Lung (tissue), 12 donors: ENCODE measurements around the gene LIPG. TPM values are rescaled to one million over a fixed set of nuclear protein-coding genes. Genes with fewer than 3 reads are reported as not detected.

ENCODE experiments used
- ATAC-seq: fragments of 200-7000 bp; cut with Tn5 transposase; one replicate; pipeline ENCODE4 v1.9.1; 2020; ENCODE audit warnings: moderate number of reproducible peaks; ENCODE audit not compliant: insufficient read depth, low FRiP score
- DNase-seq, 3 donors: peaks; one replicate each; pipeline ENCODE4 v3.0.0-alpha.2; 2013 to 2017
- H3K27ac ChIP-seq, 2 donors: one replicate each; pipeline ENCODE4 v1.5.1; 2013; ENCODE audit warnings: mild to moderate bottlenecking in 2 of 2, moderate library complexity in 2 of 2, control low read depth in 1 of 2, inconsistent platforms in 1 of 2, low read depth in 1 of 2, low read length in 1 of 2
- H3K27me3 ChIP-seq, 3 donors: one replicate each; pipeline ENCODE4 v1.5.1; 2013; ENCODE audit warnings: low read length in 2 of 3; ENCODE audit not compliant: control insufficient read depth in 3 of 3, insufficient read depth in 3 of 3
- H3K36me3 ChIP-seq, 4 donors: one replicate each; pipeline ENCODE4 v1.5.1; 2013; ENCODE audit warnings: low read length in 4 of 4, mild to moderate bottlenecking in 1 of 4, moderate library complexity in 1 of 4; ENCODE audit not compliant: control insufficient read depth in 4 of 4, insufficient read depth in 4 of 4
- H3K4me1 ChIP-seq, 5 donors: one replicate each; pipeline ENCODE4 v1.5.1; 2013; ENCODE audit warnings: low read length in 5 of 5, mild to moderate bottlenecking in 2 of 5, moderate library complexity in 1 of 5; ENCODE audit not compliant: control insufficient read depth in 5 of 5, insufficient read depth in 5 of 5
- H3K4me3 ChIP-seq: one replicate; pipeline ENCODE4 v1.5.1; 2013; ENCODE audit warnings: mild to moderate bottlenecking, control low read depth, moderate library complexity
- H3K9ac ChIP-seq, 2 donors: one replicate each; pipeline ENCODE4 v1.5.1; 2013; ENCODE audit warnings: low read length in 2 of 2, control low read depth in 1 of 2; ENCODE audit not compliant: insufficient read depth in 1 of 2
- H3K9me3 ChIP-seq, 4 donors: one replicate each; pipeline ENCODE4 v1.5.1; 2013; ENCODE audit warnings: low read length in 3 of 4, mild to moderate bottlenecking in 1 of 4, moderate library complexity in 1 of 4; ENCODE audit not compliant: control insufficient read depth in 4 of 4, insufficient read depth in 3 of 4
- WGBS, 2 donors: extraction: QIAGEN DNeasy Blood & Tissue Kit; methylation state at CpG; one replicate each; pipeline ENCODE4 v1.1.7; 2013; 5-methylcytosine and 5-hydroxymethylcytosine counted together
- polyA plus RNA-seq, 2 donors: library from polyadenylated mRNA; stranded (reverse); fragments of 200-250 nt; gene quantifications; one replicate each; pipeline ENCODE4 v1.2.1, GENCODE V29; 2013
- total RNA-seq, 2 donors: library from RNA; depleted of rRNA in 1 of 2; stranded (reverse); fragments of >200 nt in 1 of 2; gene quantifications; one replicate each; pipeline ENCODE4 v1.2.1, GENCODE V29; 2014 to 2021
- TF ChIP-seq, protein P1 (sequence below): IDR thresholded peaks from 2 replicates; pipeline ENCODE4 v1.5.1; 2012; ENCODE audit warnings: mild to moderate bottlenecking; ENCODE audit errors: control extremely low read depth, extremely low read depth
- donor health status: control.
- donor health status: control.
- donor health status: Bipolar disorder and iron deficiency.
- donor health status: healthy.
- donor health status: DM: yes; HTN: yes; CAD: no.

LIPG gene
- total and polyA plus RNA-seq, 4 donors: 3.7 to 93.9 (median 9.7) TPM

DNA sequence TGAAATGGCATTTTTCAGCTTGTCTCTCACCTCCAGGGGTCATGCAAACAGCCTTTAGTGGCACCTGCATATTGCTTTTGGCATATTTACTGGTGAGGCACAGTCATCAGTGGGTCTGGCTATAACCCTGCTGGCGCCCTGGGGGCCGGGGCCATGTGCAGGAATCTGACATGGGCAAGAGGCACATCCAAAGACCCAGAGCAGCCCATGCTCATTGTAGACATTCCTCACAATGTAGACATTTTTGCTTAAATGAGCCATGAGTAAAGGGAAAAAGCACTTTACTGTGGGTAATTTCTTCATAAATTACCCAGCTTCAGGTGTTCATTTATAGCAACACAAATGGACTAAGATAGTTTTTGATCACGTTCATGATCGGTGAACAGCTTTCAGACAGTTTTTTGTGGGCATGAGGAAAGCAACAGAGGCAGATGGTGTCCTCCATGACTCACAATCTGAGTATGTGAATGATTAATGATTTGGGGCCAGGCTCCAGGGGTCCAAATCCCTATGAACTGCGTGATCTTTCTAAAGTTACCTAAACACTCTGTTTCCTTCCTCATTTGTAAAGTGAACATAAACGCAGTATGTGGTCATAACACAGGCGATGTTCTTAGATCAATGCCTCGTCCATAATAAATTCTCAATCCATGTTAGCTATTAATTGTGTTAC is 85.8 kb downstream of the LIPG start:
- ATAC-seq: no peak
- Histone ChIP-seq H3K27me3 (no peaks in the 10 kb centered on the region), H3K36me3 (no peaks in the 10 kb centered on the region), H3K27ac (no peak overlapping the region), H3K9me3 (no peaks in the 10 kb centered on the region), H3K4me1 (peaks cover 0 to 33% (median 8%) of the 10 kb centered on the region in 5 donors), H3K9ac (no peak overlapping the region), H3K4me3 (no peak overlapping the region)
- WGBS, 2 donors: 56 to 72% methylated on average over 8 of the region's 8 CpGs
- TF ChIP-seq, protein P1, sequence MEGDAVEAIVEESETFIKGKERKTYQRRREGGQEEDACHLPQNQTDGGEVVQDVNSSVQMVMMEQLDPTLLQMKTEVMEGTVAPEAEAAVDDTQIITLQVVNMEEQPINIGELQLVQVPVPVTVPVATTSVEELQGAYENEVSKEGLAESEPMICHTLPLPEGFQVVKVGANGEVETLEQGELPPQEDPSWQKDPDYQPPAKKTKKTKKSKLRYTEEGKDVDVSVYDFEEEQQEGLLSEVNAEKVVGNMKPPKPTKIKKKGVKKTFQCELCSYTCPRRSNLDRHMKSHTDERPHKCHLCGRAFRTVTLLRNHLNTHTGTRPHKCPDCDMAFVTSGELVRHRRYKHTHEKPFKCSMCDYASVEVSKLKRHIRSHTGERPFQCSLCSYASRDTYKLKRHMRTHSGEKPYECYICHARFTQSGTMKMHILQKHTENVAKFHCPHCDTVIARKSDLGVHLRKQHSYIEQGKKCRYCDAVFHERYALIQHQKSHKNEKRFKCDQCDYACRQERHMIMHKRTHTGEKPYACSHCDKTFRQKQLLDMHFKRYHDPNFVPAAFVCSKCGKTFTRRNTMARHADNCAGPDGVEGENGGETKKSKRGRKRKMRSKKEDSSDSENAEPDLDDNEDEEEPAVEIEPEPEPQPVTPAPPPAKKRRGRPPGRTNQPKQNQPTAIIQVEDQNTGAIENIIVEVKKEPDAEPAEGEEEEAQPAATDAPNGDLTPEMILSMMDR: no peak
- peak in 1 of 3 donors; percentile 10 for DNase-seq

DNA sequence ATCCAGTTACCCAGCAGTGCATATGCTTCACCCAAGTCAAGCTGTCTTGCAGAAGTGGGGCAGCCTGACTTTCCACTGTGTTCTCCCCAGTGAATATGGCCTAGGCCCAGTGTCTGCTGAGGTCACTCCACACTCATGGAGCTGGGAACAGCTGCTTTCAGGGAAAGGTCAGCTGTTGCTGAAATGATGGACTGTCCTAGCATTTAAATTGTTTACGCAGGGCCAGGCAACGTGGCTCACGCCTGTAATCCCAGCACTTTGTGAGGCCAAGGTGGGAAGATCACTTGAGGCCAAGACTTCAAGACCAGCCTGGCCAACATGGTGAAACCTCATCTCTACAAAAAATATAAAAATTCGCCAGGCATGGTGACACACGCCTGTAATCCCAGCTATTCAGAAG is 86.5 kb downstream of the LIPG start:
- Histone ChIP-seq H3K4me3 (no peak overlapping the region), H3K9me3 (no peaks in the 10 kb centered on the region), H3K36me3 (no peaks in the 10 kb centered on the region), H3K27me3 (no peaks in the 10 kb centered on the region), H3K9ac (no peak overlapping the region), H3K4me1 (peaks cover 2 to 39% (median 8%) of the 10 kb centered on the region in 5 donors), H3K27ac (no peak overlapping the region)
- ATAC-seq (no peak), DNase-seq (peak in 1 of 3 donors; percentile 11)
- TF ChIP-seq, protein P1: no peak
- WGBS, 2 donors: 81 to 87% methylated on average over 5 of the region's 5 CpGs

Other genes with a start within 250 kb of the LIPG start
- 10 to 100 TPM; 59.4 to 94.2 TPM for gene DYM, start 101.4 kb upstream of the LIPG start, total RNA-seq
- gene DYM, start 101.4 kb upstream of the LIPG start, polyA plus RNA-seq: 10 to 100 TPM; 15.6 to 17.2 TPM
- 10 to 100 TPM; 50.9 to 58.0 TPM for gene C18orf32, start 74.8 kb upstream of the LIPG start, total RNA-seq
- gene C18orf32, start 74.8 kb upstream of the LIPG start, polyA plus RNA-seq: 10 to 100 TPM; 77.4 to 81.7 TPM
- 1,000 to 10,000 TPM; 1,164 to 1,344 TPM for gene RPL17, start 69.6 kb upstream of the LIPG start, total RNA-seq
- gene RPL17, start 69.6 kb upstream of the LIPG start, polyA plus RNA-seq: 1,000 to 10,000 TPM; 2,026 to 3,280 TPM